Breast epithelium (tissue), 4 donors: Measurements from ENCODE around the gene ZNF813. TPM values are rescaled to one million over a fixed set of nuclear protein-coding genes. Genes with fewer than 3 reads are reported as not detected.
"Not testable (repeated sequence)": the region's sequence is repeated elsewhere in the genome, so short reads cannot be mapped to it uniquely, and the experiment has no call there.

Source experiments
- DNase-seq, 2 donors: peaks; one replicate each; pipeline ENCODE4 v3.0.0-alpha.2; 2019; ENCODE audit warnings: low spot score in 2 of 2
- H3K27ac ChIP-seq, 2 donors: fragments of 200-600 bp; sonication (generic) in 1 of 2; one replicate each; pipeline ENCODE4 v1.5.1; 2016 to 2019; ENCODE audit warnings: mild to moderate bottlenecking in 1 of 2
- H3K27me3 ChIP-seq, 2 donors: fragments of 200-600 bp; sonication (generic) in 1 of 2; one replicate each; pipeline versions ENCODE4 v1.5.1 to v1.6.0; 2017 to 2019; ENCODE audit warnings: control low read depth in 1 of 2, mild to moderate bottlenecking in 1 of 2
- H3K36me3 ChIP-seq: fragments of 200-600 bp; one replicate; pipeline ENCODE4 v1.5.1; 2019
- H3K4me1 ChIP-seq, 2 donors: fragments of 200-600 bp; sonication (generic); one replicate each; pipeline ENCODE4 v1.5.1; 2016 to 2019; ENCODE audit warnings: control low read depth in 1 of 2
- H3K4me3 ChIP-seq, 3 donors: fragments of 200-600 bp; sonication (generic); 1 replicate in 2 of 3; 2 replicates in 1 of 3; pipeline ENCODE4 v1.5.1; 2016 to 2019; ENCODE audit warnings: mild to moderate bottlenecking in 3 of 3, moderate library complexity in 2 of 3
- H3K9me3 ChIP-seq, 2 donors: fragments of 200-600 bp; sonication (generic) in 1 of 2; one replicate each; pipeline ENCODE4 v1.5.1; 2016 to 2019; ENCODE audit warnings: control low read depth in 1 of 2
- POLR2A ChIP-seq: fragments of 450-650 bp; IDR thresholded peaks from one replicate; pipeline ENCODE4 v1.6.1; 2016; ENCODE audit warnings: antibody characterized with exemption, mild to moderate bottlenecking, moderate library complexity
- POLR2AphosphoS5 ChIP-seq, 3 donors: sonication (generic); formaldehyde crosslinking; IDR thresholded peaks; one replicate each; pipeline ENCODE4 v1.6.1; 2017; ENCODE audit warnings: antibody characterized with exemption in 3 of 3
- intact Hi-C: fragments of 100-400 bp; cut with DNase I; formaldehyde crosslinking; loops from one replicate; pipeline ENCODE4 v1.15.1; 2023; ENCODE audit warnings: low total_unique reads
- total RNA-seq, 3 donors: library from RNA; depleted of rRNA; stranded (reverse); fragments of >200 nt; gene quantifications; one replicate each; pipeline ENCODE4 v1.1.0, GENCODE V29; 2016
- TF ChIP-seq, protein P1 (sequence below), 3 donors: fragments of 450-650 bp; IDR thresholded peaks; one replicate each; pipeline ENCODE4 v1.5.1; 2016 to 2017; ENCODE audit warnings: antibody characterized with exemption in 3 of 3, mild to moderate bottlenecking in 3 of 3, moderate library complexity in 3 of 3

The ZNF813 gene
- total RNA-seq, 3 donors from 2014 or later = 3.3 to 7.0 (median 3.4) TPM

DNA sequence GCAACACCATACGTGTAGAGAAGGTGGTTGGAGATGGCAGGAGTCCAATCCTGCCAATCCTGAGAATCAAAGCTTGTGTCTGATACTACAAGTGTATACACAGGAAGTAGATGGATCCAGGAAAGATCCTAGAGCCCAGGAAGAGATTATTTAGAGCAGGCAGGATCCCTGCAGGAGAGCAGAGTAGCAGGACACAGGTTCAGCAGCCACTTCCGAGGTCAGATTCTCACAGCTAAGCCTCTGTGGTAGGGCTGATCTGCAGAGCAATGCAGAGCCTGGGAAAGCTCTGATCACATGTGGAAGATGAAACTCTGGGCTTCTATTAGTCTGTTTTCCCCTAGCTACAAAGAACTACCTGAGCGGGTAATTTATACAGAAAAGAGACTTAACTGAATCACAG is 41.9 kb downstream of the ZNF813 start:
- no peaks in the 10 kb centered on the region for H3K27me3 ChIP-seq
- DNase-seq = no peak
- no peaks in the 10 kb centered on the region for H3K36me3 ChIP-seq
- no peak overlapping the region for H3K4me3 ChIP-seq
- intact Hi-C loops = no loop called here
- no peaks in the 10 kb centered on the region for H3K9me3 ChIP-seq
- no peak overlapping the region for H3K27ac ChIP-seq
- TF ChIP-seq, protein P1, sequence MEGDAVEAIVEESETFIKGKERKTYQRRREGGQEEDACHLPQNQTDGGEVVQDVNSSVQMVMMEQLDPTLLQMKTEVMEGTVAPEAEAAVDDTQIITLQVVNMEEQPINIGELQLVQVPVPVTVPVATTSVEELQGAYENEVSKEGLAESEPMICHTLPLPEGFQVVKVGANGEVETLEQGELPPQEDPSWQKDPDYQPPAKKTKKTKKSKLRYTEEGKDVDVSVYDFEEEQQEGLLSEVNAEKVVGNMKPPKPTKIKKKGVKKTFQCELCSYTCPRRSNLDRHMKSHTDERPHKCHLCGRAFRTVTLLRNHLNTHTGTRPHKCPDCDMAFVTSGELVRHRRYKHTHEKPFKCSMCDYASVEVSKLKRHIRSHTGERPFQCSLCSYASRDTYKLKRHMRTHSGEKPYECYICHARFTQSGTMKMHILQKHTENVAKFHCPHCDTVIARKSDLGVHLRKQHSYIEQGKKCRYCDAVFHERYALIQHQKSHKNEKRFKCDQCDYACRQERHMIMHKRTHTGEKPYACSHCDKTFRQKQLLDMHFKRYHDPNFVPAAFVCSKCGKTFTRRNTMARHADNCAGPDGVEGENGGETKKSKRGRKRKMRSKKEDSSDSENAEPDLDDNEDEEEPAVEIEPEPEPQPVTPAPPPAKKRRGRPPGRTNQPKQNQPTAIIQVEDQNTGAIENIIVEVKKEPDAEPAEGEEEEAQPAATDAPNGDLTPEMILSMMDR (IDR thresholded peaks at IDR 0.05) = no peak
- no peak for TF ChIP-seq POLR2A
- TF ChIP-seq POLR2AphosphoS5 (IDR thresholded peaks at IDR 0.05) = no peak
- no peaks in the 10 kb centered on the region for H3K4me1 ChIP-seq

DNA sequence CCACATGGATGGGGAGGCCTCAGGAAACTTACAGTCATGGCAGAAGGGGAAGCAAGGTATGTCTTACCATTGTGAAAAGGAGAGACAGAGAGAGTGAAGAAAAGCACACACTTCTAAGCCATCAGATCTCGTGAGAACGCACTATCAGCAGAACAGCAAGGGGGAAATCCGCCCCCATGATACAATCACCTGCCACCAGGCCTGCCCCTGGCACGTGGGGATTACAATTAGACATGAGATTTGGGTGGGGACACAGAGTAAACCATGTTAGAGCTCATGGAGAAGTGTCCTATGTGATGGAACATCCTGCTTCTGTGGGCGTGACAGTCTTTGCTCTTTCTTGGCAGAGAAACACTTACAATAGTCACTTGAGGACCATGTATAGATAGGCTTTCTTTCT is 42.3 kb downstream of the ZNF813 start:
- Histone ChIP-seq H3K4me1 (no peaks in the 10 kb centered on the region), H3K9me3 (no peaks in the 10 kb centered on the region), H3K36me3 (no peaks in the 10 kb centered on the region), H3K4me3 (no peak overlapping the region), H3K27ac (no peak overlapping the region), H3K27me3 (no peaks in the 10 kb centered on the region)
- intact Hi-C loops = no loop called here
- DNase-seq = no peak
- TF ChIP-seq, protein P1 (IDR thresholded peaks at IDR 0.05) = no peak
- TF ChIP-seq POLR2AphosphoS5 (IDR thresholded peaks at IDR 0.05) (no peak), POLR2A (no peak)

DNA sequence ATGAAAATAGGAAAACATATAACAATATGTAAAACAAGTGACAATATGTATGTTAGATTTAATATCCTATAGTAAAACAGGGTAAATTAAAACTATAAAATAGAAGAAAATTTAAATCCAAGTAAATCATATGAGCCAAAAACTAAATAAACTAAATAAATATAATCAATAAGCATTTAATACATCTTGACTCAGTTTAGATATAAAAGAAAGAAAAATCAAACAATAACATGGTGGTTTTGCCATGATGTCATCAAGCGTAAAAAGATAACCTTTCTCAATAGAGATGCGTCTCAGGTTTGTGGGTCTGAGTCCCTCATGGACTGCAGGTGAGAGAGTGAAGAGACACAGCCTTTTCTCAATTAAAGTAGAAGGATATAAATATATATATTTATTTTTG is 43.8 kb downstream of the ZNF813 start:
- H3K4me1 ChIP-seq = no peaks in the 10 kb centered on the region
- H3K27me3 ChIP-seq = no peaks in the 10 kb centered on the region
- no peaks in the 10 kb centered on the region for H3K36me3 ChIP-seq
- DNase-seq = no peak
- intact Hi-C loops = no loop called here
- TF ChIP-seq POLR2A = no peak
- TF ChIP-seq, protein P1 (IDR thresholded peaks at IDR 0.05) = no peak
- TF ChIP-seq POLR2AphosphoS5 (IDR thresholded peaks at IDR 0.05) = no peak
- H3K9me3 ChIP-seq = no peaks in the 10 kb centered on the region
- no peak overlapping the region for H3K27ac ChIP-seq
- H3K4me3 ChIP-seq = no peak overlapping the region

DNA sequence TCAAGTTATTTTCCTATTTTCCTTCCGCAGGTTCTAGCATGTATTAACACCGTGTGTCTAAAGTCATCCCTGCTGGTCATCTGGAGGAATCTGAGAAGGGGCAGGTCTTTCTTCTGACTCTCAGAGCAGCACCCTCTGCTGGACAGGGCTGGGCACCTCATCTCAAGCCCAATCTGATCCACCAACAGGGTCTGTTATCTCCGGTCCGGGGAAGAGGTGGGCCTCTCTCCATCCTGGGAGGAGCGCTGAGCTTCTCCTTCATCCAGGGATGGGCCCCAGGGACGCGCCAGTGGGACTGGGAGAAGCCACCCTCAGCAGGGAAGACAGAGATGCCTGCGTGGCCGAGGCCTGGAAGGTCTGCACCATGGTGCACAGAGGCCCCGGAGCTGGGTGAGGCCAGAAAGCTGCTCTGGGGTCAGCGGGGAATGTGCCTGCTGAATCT is 44.4 kb downstream of the ZNF813 start:
- Histone ChIP-seq H3K27ac (no peak overlapping the region), H3K4me3 (no peak overlapping the region), H3K27me3 (no peaks in the 10 kb centered on the region), H3K36me3 (no peaks in the 10 kb centered on the region), H3K9me3 (no peaks in the 10 kb centered on the region), H3K4me1 (no peaks in the 10 kb centered on the region)
- peak; percentile 28 to 58 for DNase-seq
- intact Hi-C loops = no loop called here
- TF ChIP-seq, protein P1 (IDR thresholded peaks at IDR 0.05) = peak; percentile 15 to 69 (median 68)
- TF ChIP-seq POLR2A (no peak), POLR2AphosphoS5 (IDR thresholded peaks at IDR 0.05) (no peak)

DNA sequence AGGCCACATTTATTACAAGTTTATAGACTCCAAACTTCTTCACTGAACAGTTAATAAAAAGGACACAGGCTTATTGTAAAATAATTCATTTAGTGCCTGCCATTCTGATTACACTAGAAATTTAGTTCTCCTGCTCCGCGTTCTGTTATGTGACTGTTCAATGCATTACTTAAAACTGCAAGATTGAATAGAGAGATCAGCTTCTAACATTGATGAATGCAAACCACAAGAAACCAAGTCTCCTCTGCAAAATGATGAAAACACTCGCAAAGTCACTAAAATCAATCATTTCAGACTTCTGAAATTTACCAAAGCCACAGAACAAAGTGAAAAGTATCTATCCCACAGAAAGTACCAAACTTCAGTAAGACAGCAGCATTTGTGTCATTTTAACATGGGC is 47.5 kb downstream of the ZNF813 start:
- H3K9me3 ChIP-seq, DNase-seq, H3K4me3 ChIP-seq, H3K27me3 ChIP-seq, H3K36me3 ChIP-seq, intact Hi-C loops, H3K4me1 ChIP-seq, H3K27ac ChIP-seq: not testable (repeated sequence)

DNA sequence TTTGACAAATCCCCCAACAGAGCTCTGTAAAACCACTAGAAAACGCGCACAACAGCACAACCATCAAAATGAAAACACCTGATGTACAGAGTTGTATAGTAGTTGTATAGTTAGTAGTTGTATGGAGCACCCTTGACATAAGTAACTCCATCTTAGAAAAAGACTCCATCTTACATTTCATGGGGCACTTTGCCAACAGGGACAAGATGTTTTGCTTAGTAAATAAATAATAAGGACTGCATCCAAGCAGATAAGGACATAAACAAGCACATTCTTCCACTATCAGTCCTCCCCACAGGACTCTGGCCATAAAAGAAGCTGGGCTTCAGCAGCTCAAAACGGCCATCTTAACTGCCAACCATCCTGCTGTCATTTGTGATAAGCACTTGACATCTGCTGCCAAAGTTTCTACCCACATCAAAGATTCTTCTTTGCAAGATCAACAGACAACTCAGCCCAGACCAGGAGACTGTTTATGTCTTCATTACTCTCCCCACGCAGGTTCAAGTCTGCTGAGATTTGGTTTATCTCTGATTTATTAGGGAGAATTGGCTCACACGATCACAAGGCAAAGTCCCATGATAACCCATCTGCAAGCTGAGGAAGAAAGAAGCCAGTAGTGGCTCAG is 49.7 kb downstream of the ZNF813 start:
- TF ChIP-seq, protein P1 (IDR thresholded peaks at IDR 0.05) = no peak
- no peak for TF ChIP-seq POLR2A
- TF ChIP-seq POLR2AphosphoS5 (IDR thresholded peaks at IDR 0.05) = no peak
- no peaks in the 10 kb centered on the region for H3K9me3 ChIP-seq
- intact Hi-C loops = no loop called here
- H3K36me3 ChIP-seq = no peaks in the 10 kb centered on the region
- H3K27ac ChIP-seq = no peak overlapping the region
- no peaks in the 10 kb centered on the region for H3K27me3 ChIP-seq
- DNase-seq = no peak
- H3K4me3 ChIP-seq = no peak overlapping the region
- H3K4me1 ChIP-seq = peaks cover 0 to 4% of the 10 kb centered on the region in 2 donors
